IPS-18a (cell line): ENCODE results near the gene ZNF165.
"Not testable (repeated sequence)": the region's sequence is repeated elsewhere in the genome, so short reads cannot be mapped to it uniquely, and the experiment has no call there.

Experiments
- H3K27ac ChIP-seq: one replicate; pipeline ENCODE4 v1.5.1; 2013; ENCODE audit warnings: low read length
- H3K27me3 ChIP-seq: one replicate; pipeline ENCODE4 v1.6.1; 2013; ENCODE audit warnings: mild to moderate bottlenecking, low read length; ENCODE audit not compliant: control insufficient read depth, insufficient read depth
- H3K36me3 ChIP-seq: one replicate; pipeline ENCODE4 v1.6.1; 2013; ENCODE audit warnings: low read depth, low read length; ENCODE audit not compliant: control insufficient read depth
- H3K4me1 ChIP-seq: one replicate; pipeline ENCODE4 v1.6.1; 2013; ENCODE audit warnings: low read depth, low read length; ENCODE audit not compliant: control insufficient read depth
- H3K4me3 ChIP-seq: one replicate; pipeline ENCODE4 v1.5.1; 2013; ENCODE audit warnings: low read length
- H3K9ac ChIP-seq: one replicate; pipeline ENCODE4 v1.6.1; 2013; ENCODE audit warnings: mild to moderate bottlenecking, low read length, moderate library complexity
- H3K9me3 ChIP-seq: one replicate; pipeline ENCODE4 v1.6.1; 2013; ENCODE audit warnings: low read depth, low read length; ENCODE audit not compliant: control insufficient read depth

ZNF165 gene

GRCh38 chr6:28122283-28122682 lies 41.9 kb downstream of the ZNF165 start:
- not testable (repeated sequence) for H3K4me1 ChIP-seq, H3K9ac ChIP-seq, H3K9me3 ChIP-seq, H3K4me3 ChIP-seq, H3K27ac ChIP-seq, H3K27me3 ChIP-seq
- H3K36me3 ChIP-seq: peaks cover 16% of the 10 kb centered on the region

- peak within 1 kb of the TSS; percentile 70 for H3K9ac ChIP-seq
- peaks cover 5% of the 10 kb centered on the region for H3K4me1 ChIP-seq
- no peaks in the 10 kb centered on the region for H3K9me3 ChIP-seq
- no peaks in the 10 kb centered on the region for H3K27me3 ChIP-seq
- H3K36me3 ChIP-seq: peaks cover 31% of the 10 kb centered on the region
- H3K4me3 ChIP-seq: peak within 1 kb of the TSS; percentile 86
- peak within 1 kb of the TSS; percentile 48 for H3K27ac ChIP-seq
Observed at GRCh38 chr6:28124350-28124970, 44.1 kb downstream of the ZNF165 start, which contains the start of gene ZSCAN16. ZSCAN16 (plus strand) TSS chr6:28124609; CDS start chr6:28125444, 835 bp downstream.

GRCh38 chr6:28124971-28125353 lies 44.6 kb downstream of the ZNF165 start:
- Histone ChIP-seq H3K27me3 (no peaks in the 10 kb centered on the region), H3K27ac (peak overlapping the region; percentile 48), H3K9me3 (no peaks in the 10 kb centered on the region), H3K36me3 (peaks cover 36% of the 10 kb centered on the region), H3K4me3 (peak overlapping the region; percentile 86), H3K9ac (peak overlapping the region; percentile 70), H3K4me1 (peaks cover 5% of the 10 kb centered on the region)

GRCh38 chr6:28125401-28125800 lies 45.0 kb downstream of the ZNF165 start:
- Histone ChIP-seq H3K9me3 (no peaks in the 10 kb centered on the region), H3K9ac (no peak overlapping the region), H3K36me3 (peaks cover 34% of the 10 kb centered on the region), H3K4me1 (peaks cover 5% of the 10 kb centered on the region), H3K27ac (no peak overlapping the region), H3K27me3 (no peaks in the 10 kb centered on the region), H3K4me3 (peak overlapping the region; percentile 86)

- H3K9ac ChIP-seq: no peak overlapping the region
- H3K27me3 ChIP-seq: peaks cover 12% of the 10 kb centered on the region
- peaks cover 9% of the 10 kb centered on the region for H3K4me1 ChIP-seq
Observed at GRCh38 chr6:28134015-28134414, 53.6 kb downstream of the ZNF165 start.

GRCh38 chr6:28134716-28135115 lies 54.3 kb downstream of the ZNF165 start:
- no peak overlapping the region for H3K9ac ChIP-seq

More at GRCh38 chr6:28134015-28134414, 53.6 kb downstream of the ZNF165 start:
- Histone ChIP-seq H3K9me3 (no peaks in the 10 kb centered on the region), H3K36me3 (peaks cover 11% of the 10 kb centered on the region), H3K4me3 (no peak overlapping the region), H3K27ac (no peak overlapping the region)

GRCh38 chr6:28135393-28135792 lies 55.0 kb downstream of the ZNF165 start:
- Histone ChIP-seq H3K4me1 (peaks cover 9% of the 10 kb centered on the region), H3K4me3 (peak overlapping the region; percentile 96), H3K27ac (no peak overlapping the region), H3K27me3 (peaks cover 25% of the 10 kb centered on the region), H3K36me3 (no peaks in the 10 kb centered on the region), H3K9ac (peak overlapping the region; percentile 90), H3K9me3 (no peaks in the 10 kb centered on the region)

More at GRCh38 chr6:28134716-28135115, 54.3 kb downstream of the ZNF165 start:
- H3K27me3 ChIP-seq: peaks cover 19% of the 10 kb centered on the region
- peaks cover 4% of the 10 kb centered on the region for H3K36me3 ChIP-seq
- H3K4me3 ChIP-seq: no peak overlapping the region
- H3K9me3 ChIP-seq: no peaks in the 10 kb centered on the region
- peaks cover 9% of the 10 kb centered on the region for H3K4me1 ChIP-seq
- H3K27ac ChIP-seq: no peak overlapping the region

- Histone ChIP-seq H3K36me3 (no peaks in the 10 kb centered on the region), H3K27ac (peak overlapping the region; percentile 74), H3K4me3 (peak overlapping the region; percentile 96), H3K9ac (peak overlapping the region; percentile 90), H3K4me1 (peaks cover 9% of the 10 kb centered on the region), H3K27me3 (peaks cover 35% of the 10 kb centered on the region), H3K9me3 (no peaks in the 10 kb centered on the region)
Observed at GRCh38 chr6:28136585-28137504, 56.5 kb downstream of the ZNF165 start.

- Histone ChIP-seq H3K4me3 (peak overlapping the region; percentile 96), H3K9ac (peak overlapping the region; percentile 90), H3K4me1 (peaks cover 9% of the 10 kb centered on the region), H3K27ac (no peak overlapping the region), H3K27me3 (peaks cover 35% of the 10 kb centered on the region), H3K9me3 (no peaks in the 10 kb centered on the region), H3K36me3 (no peaks in the 10 kb centered on the region)
Observed at GRCh38 chr6:28137505-28137981, 57.2 kb downstream of the ZNF165 start.
